Activated CD4-positive, CD25-positive, alpha-beta regulatory T cell (primary cell): ENCODE measurements around the gene CAMLG.
"Not testable (repeated sequence)": the region's sequence is repeated elsewhere in the genome, so short reads cannot be mapped to it uniquely, and the experiment has no call there.

Experiments
- DNase-seq, 4 experiments: peaks; one replicate each; lab custom pipeline; 2025; lab: John Stamatoyannopoulos, UW

CAMLG gene

DNA sequence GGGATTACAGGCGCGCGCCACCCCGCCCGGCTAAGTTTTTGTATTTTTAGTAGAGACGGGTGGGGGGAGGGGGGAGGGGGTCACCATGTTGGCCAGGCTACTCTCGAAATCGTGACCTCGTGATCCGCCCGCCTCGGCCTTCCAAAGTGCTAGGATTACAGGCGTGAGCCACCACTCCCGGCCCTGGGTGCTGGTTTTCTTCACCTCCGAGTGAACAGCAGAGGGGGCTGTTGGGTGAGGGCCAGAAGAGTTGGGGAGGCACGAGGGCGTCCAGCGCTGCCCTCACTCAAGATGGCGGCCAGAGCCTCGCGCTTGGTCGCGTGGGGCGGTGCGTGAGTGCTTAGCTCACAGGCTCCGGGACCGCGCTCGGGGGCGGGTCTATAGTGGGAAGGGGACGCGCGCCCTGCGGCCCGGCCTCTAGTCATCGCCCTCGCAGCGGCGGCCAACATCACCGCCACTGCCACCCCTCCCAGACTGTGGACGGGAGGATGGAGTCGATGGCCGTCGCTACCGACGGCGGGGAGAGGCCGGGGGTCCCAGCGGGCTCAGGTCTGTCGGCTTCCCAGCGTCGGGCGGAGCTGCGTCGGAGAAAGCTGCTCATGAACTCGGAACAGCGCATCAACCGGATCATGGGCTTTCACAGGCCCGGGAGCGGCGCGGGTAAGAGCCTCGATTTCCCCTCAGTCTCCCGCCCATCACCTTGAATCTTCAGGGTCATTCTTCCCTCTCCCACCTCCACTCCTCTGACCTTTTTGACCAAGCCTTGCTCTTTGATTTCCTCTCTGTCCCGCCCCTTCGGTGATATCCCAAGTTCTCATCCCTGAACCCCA is at the start of gene CAMLG:
Gene CAMLG (plus strand): TSS at position 416 of the 830 bp plus-strand sequence. CDS start 73 bp downstream, at position 489.
- peak; percentile 92 to 96 (median 95) for DNase-seq

DNA sequence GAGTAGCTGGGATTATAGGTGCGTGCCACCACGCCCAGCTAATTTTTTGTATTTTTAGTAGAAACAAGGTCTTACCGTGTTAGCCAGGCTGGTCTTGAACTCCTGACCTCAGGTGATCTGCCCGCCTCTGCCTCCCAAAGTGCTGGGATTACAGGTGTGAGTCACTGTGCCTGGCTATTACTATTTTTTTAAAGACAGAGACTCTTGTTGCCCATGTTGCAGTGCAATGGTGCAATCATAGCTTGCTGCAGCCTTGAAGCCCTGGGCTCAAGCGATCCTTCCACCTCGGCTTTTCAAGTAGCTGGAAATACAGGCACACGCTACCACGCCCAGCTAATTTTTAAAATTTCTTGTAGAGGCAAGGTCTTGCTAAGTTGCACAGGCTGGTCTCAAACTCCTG is 48.2 kb upstream of the CAMLG start:
- DNase-seq, result not testable (repeated sequence)

DNA sequence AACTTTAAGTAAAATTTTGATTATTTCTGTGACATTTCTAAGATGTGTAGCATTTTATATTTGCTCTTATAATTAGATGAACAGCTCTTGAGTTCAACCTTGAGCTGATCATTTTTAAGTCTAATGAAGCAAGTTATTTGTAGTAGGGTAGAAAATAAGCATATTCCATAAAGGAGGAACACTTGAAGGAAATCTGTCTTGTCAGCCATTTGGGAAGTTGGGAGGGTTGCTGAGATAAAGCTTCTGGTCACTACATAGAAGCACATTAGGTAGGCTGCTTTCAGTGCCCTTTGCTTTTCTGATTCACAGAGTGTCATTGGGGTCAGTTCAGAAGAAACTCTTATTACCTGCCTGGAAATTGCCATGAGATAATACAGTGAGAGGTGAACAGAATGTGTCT is 45.6 kb upstream of the CAMLG start:
- DNase-seq, result no peak

DNA sequence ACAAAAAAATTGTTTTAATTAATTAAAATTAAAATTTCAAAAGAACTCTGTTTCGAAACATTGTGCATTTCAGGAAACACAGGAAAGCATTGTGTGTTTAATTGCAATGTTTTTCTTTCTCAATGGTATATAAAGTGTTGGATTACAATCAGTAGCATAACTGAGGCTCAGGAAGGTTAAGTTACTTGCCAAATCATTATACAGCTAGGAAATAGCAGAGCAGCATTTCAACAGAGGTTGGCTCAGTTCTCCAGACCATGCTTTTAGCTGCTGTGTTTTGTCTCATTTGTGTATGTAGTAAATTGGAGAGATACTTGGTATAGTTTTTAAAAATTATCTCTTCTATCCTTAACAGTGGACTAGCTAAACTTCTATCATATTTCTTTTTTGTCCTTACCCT is 30.0 kb upstream of the CAMLG start:
- DNase-seq, result no peak

DNA sequence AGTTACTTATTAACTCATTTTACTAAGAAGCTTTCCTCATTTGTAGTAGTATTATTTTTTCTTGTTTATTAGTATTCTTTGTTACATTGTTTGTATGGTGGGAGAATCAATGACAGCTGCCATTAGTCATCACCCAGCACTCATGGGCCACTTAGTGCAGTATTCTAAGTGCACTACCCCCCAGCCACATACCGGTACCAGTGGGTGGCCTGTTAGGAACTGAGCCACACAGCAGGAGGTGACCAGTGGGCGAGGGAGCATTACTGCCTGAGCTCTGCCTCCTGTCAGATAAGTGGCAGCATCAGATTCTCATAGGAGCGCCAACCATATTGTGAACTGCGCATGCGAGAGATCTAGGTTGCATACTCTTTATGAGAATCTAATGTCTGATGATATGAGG is 24.2 kb upstream of the CAMLG start:
- DNase-seq, result no peak

DNA sequence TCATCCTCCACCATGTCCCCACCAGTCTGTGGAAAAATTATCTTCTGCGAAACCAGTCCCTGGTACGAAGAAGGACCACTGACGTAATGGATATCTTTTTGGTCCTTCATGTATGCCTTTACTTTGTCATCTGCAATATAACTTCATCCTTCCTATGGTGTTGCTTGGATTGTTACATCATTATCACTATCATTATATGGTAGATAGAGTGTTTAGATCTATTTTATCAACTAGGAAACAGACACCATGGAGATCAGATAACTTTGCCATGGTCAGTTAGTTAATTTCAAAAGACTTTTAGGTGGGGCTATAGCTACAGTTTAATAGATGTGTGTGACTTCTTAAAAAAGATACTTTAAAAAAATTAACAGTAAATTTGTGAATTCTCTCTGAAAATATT is 23.8 kb upstream of the CAMLG start:
- no peak for DNase-seq

DNA sequence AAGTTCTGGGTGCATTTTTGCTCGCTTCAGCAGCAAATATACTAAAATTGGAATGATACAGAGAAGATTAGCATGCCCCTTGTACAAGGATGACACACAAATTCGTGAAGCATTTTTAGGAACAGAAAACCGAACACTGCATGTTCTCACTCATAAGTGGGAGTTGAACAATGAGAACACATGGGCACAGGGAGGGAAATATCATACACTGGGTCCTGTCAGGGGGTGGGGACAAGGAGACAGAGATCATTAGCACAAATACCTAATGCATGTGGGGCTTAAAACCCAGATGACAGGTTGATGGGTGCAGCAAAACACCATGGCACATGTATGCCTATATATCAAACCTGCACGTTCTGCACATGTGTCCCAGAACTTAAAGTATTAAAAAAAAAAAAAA is 22.9 kb upstream of the CAMLG start:
- not testable (repeated sequence) for DNase-seq

DNA sequence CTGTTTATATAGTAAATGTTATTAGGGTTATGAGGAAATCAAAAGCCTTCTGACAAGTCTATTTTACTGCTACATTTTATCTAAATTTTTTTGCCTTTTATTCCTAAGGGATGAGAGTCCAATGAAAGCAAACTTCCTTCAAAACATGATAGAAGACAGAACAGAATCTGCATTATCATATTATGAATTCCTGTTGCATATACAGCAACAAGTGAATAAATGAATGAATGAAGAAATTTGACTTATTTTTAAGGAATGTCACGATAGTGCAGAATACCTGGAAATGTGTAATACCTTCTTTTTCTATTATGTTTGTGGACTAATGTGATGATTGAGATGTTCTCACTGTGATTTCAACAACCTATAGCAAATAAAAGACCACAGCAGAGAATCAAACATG is 13.5 kb upstream of the CAMLG start:
- DNase-seq, result no peak

DNA sequence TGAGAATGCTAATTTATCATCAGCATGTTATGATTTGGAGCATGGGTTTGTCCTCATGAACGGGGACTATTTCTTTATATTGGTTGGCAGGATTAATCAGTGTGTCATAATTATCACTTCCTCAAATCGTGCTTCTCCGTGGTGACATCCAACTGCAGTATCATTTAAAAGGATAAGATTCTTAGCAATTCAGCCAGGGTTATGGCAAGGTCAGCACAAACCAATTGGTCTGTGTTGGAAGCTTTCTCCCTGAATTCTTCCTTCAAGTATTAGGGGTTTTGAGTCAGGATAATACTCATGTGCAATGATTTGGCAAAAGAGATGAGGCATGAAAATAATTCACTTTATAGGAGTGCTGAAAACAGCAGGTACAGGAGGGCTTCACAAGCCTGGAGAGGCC is 5.5 kb upstream of the CAMLG start:
- no peak for DNase-seq

DNA sequence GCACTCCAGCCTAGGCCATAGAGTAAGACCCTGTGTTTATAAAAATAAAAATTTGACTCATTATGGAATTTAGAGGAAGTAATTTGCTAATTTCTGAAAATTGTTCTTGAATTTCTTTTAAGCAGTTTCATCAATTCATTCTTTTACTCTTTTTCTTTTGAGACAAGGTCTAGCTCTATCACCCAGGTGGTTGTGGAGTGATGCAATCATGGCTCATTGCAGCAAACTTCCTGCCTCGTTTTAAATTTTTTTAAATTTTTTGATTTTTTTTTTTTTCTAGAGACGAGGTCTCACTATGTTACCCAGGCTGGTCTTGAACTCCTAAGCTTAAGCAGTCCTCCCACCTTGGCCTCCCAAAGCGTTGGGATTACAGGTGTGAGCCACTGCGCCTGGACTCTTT is 3.1 kb upstream of the CAMLG start:
- no peak for DNase-seq

DNA sequence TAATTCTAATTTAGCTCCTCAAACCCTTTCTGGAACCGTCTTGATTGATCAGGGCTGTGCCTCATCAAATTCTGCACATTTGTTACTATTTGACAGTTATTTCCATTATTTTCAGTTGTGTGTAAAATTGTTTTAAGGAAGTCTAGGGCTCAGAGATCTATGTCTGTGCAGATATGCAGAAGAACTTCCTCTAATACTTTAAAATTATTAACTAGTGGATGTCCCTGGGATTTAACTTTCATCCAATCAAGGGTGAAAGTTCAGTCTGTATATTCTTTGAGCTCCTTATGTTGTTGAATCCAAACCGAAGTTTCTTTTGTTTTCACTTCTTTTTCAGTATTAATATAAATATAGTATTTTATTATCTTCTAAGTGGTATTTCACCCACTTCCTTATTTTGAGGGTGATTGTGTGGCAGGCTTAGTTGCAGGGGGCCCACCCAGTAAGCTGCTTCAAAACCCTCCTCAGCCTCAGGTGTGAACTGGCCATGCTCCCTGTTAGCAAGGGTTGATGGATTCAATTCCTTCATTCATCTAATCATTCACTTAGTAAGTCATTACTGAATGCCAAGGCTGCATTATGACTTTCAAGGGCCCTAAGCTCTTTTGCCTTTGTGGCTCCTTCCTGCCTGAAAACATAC is 2.1 kb upstream of the CAMLG start:
- DNase-seq, result no peak

DNA sequence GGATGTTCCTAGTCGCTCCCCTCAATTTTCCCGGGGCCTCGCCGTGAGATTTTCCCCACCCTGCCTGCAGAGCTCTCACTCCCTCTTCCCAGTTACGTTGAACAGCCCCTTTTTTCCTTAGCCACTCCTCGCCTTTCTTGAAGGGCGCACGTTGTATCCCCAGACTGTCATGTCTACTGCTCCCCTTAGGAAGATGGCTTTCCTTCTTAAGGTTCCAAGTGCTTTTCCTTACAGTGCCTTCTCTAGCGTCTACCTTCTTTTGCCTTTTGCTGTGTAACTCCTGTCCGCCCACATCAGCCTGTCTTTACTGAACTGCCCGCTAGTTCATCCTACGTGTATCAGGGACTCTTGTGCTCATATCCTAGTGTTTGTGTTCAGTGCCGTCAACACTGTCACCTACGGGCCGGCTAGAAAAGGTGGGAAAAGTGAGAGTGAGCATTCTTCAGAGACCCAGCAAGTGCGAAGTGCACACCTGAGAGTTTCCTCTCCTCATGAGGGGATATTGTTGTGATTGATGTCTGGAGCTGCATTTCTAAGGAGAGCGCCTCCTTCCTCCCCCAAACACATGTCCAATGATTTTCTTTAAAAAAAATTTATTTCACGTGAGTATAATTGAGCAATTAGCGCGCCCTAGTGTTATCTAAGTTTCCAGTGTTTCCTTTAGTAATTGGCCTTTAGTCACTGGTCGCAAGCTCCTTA is 764 bp downstream of the CAMLG start:
- DNase-seq, result no peak

DNA sequence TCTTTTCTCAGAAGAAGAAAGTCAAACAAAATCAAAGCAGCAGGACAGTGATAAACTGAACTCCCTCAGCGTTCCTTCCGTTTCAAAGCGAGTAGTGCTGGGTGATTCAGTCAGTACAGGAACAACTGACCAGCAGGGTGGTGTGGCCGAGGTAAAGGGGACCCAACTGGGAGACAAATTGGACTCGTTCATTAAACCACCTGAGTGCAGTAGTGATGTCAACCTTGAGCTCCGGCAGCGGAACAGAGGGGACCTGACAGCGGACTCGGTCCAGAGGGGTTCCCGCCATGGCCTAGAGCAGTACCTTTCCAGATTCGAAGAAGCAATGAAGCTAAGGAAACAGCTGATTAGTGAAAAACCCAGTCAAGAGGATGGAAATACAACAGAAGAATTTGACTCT is 2.7 kb downstream of the CAMLG start:
- no peak for DNase-seq

DNA sequence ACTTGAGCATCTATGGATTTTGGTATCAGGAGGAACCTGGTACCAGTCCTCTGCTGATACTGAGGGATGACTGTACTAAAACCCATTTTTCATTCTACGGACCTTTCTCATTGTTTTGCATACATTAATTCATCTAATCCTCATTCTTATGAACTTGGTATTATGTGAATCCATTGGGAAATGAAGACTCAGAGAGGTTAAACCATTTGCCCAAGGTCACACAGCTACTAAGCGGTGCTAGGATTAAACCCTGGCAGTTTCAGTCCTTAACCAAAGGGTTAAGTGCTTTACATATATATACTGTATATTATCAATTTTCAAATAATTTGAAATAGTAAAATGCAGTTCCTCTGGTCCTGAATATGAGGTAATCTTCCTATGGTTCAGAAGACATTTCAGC is 3.8 kb downstream of the CAMLG start:
- DNase-seq, result no peak

DNA sequence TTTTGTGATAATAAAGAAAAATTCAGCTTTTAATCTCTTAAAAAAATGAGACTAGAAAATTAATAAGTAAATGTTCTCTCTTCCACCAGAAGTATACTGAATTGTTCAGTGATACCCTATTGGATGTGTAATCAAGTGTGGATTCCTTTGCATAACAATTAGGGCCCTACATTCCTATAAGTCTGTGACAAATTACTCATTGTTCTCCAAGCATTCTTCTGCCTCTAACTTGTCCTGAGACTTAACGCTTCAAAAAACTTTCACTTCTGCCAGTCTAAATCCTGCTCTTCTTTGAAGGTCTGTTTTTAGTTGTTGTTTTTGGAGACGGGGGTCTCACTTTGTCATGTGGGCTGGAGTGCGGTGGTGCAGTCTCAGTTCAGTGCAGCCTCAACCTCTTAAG is 11.1 kb downstream of the CAMLG start:
- no peak for DNase-seq

DNA sequence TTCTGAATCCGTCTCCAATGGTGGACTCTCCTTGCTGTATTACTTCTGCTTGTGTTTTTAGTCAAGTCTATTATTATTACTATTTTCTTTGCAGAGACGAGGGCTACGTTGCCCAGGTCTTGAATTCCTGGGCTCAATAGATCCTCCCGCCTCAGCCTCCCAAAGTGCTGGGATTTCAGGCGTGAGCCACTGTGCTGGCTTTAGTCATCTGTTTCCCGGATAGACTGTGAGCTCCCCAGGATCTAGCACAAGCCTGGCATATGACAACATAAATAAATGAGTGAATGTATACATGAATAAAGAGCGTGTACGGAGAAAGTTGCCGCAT is 19.8 kb downstream of the CAMLG start:
- DNase-seq, result no peak

DNA sequence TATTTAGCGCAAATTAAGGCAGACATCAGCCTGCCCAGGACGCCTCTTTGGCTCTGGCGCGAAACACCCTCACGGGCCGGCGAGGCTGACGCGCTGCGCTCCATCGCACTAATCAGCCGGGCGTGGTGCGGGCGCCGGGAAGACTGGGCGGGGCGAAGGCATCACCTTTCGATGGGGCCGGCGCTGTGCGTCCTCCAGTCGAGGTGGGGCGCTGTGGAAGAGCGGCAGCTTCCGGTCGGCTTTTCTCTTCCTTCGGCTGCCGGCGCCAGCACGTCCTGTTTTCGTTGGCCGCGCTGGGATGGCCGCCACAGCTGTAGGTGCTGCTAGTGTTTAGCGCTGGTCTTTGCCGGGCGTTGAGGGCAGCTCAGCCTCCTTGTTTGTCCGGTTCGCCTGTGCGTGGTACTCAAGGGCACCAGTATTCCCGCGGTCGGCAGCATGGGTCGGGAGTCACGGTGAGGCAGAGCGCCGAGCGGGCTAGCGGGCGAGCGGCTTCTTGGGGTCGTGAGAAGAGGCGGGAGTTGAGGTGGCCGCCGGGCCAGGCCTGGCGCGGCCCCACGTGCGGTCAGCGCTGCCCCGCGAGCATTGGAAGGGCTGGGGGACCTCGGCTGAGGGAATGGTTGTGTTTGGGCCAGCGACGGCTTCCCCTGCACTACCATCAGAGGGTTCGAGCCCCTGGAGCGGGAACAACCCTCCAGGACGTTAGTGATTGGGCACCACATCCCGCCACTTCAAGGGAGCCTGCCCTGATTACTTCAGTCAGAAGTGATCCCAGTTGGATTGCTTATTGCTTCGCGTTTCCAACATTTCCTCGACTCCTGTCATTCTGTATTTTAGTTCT is 20.4 kb downstream of the CAMLG start, which contains the start of gene DDX46:
Gene DDX46 (plus strand): TSS at position 276 of the 838 bp plus-strand sequence. CDS start 160 bp downstream, at position 436.
- peak; percentile 84 to 90 (median 88) for DNase-seq

DNA sequence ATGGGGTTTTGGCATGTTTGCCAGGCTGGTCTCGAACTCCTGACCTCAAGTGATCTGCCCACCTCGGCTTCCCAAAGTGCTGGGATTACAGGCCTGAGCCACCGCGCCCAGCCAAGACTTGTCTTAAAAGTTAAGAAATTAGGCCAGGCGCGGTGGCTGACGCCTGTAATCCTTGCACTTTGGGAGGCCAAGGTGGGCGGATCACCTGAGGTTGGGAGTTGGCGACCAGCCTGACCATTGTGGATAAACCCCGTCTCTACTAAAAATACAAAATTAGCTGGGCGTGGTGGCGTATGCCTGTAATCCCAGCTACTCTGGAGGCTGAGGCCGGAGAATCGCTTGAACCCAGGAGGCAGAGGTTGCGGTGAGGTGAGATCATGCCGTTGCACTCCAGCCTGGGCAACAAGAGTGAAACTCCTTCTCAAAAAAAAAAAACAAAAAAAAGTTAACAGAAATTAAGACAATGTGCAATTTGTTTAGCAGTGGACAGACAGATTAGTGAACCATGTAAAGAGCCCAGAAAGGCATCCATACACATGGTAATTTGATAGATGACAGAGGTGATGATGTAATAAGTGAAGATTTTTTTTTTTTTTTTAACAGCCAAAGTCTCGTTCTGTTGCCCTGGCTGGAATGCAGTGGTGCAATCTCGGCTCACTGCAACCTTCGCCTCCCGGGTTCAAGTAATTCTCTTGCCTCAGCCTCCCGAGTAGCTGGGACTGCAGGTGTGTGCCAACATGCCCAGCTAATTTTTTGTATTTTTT is 29.4 kb downstream of the CAMLG start:
- not testable (repeated sequence) for DNase-seq

DNA sequence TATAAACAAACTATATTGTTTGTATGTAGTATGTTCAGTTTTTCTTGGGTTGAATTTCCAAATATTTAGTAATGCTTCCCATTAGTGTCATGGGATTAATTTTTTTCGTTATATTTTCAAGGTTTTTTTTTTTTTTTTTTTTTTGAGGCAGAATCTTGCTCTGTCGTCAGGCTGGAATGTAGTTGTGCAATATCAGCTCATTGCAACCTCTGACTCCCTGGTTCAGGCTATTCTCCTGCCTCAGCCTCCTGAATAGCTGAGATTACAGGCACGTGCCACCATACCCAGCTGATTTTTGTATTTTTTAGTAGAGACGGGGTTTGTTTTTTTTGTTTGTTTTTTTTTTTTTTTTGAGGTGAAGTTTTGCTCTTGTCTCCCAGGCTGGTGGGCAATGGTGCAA is 30.9 kb downstream of the CAMLG start:
- DNase-seq, result no peak

DNA sequence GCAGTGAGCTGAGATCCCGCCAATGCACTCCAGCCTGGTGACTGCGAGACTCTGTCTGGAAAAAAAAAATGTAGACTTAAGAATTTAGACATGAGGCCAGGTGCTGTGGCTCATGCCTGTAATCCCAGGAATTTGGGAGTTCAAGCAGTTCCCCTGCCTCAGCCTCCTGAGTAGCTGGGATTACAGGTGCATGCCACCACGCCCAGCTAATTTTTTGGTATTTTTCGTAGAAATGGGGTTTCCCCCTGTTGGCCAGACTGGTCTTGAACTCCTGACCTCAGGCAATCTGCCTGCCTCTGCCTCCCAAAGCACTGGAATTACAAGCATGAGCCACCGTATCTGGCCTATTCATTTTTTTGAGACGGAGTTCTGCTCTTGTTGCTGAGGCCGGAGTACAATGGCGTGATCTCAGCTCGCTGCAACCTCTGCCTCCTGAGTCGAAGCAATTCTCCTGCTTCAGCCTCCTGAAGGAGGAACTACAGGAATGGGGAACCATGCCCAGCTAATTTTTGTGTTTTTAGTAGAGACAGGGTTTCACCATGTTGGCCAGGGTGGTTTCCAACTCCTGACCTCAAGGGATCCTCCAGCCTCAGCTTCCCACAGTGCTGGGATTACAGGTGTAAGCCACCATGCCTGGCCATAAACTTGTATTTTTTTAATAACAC is 34.2 kb downstream of the CAMLG start:
- DNase-seq, result no peak

DNA sequence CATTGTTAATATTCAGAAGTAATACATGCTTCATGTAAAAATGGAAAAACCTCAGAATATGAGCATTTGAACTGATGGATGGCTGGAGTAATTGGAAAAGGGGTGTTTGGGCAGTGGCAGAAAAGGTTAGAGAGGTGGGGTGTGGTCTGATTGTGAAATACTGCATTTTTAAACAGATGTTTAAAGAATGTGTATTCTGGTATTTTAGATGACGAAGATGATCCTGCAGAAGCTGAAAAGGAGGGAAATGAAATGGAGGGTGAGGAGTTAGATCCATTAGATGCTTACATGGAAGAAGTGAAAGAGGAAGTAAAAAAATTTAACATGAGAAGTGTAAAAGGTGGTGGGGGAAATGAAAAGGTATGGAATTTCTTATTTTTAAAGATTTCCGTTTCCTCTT is 39.0 kb downstream of the CAMLG start:
- no peak for DNase-seq
